HG02973 (cell line): ENCODE results near the gene PPP1R7.
"Not testable (repeated sequence)": the region's sequence is repeated elsewhere in the genome, so short reads cannot be mapped to it uniquely, and the experiment has no call there.

Source experiments
- ATAC-seq: cut with Tn5 transposase; IDR thresholded peaks from one replicate; pipeline ENCODE4 v1.9.1; 2021; ENCODE audit warnings: moderate library complexity; ENCODE audit not compliant: unreplicated experiment

The PPP1R7 gene

GRCh38 chr2:241191081-241191480 lies 40.8 kb downstream of the PPP1R7 start:
- ATAC-seq: no peak

GRCh38 chr2:241193271-241193670 lies 43.0 kb downstream of the PPP1R7 start:
- ATAC-seq: no peak

GRCh38 chr2:241194811-241195210 lies 44.5 kb downstream of the PPP1R7 start:
- ATAC-seq: no peak

GRCh38 chr2:241195506-241196130 lies 45.4 kb downstream of the PPP1R7 start:
- ATAC-seq: no peak

GRCh38 chr2:241197246-241197645 lies 47.0 kb downstream of the PPP1R7 start:
- not testable (repeated sequence) for ATAC-seq

- no peak for ATAC-seq
Observed at GRCh38 chr2:241197947-241198346, 47.7 kb downstream of the PPP1R7 start.

GRCh38 chr2:241198381-241199279 lies 48.4 kb downstream of the PPP1R7 start:
- ATAC-seq: no peak

GRCh38 chr2:241199286-241199685 lies 49.0 kb downstream of the PPP1R7 start:
- ATAC-seq: no peak

GRCh38 chr2:241199897-241200821 lies 49.9 kb downstream of the PPP1R7 start:
- no peak for ATAC-seq

- ATAC-seq: no peak
Observed at GRCh38 chr2:241200822-241201395, 50.6 kb downstream of the PPP1R7 start.

GRCh38 chr2:241201445-241202267 lies 51.4 kb downstream of the PPP1R7 start:
- no peak for ATAC-seq

- ATAC-seq: no peak
Observed at GRCh38 chr2:241202268-241202585, 52.0 kb downstream of the PPP1R7 start.

GRCh38 chr2:241202681-241203080 lies 52.4 kb downstream of the PPP1R7 start:
- no peak for ATAC-seq

- ATAC-seq: no peak
Observed at GRCh38 chr2:241203218-241204009, 53.1 kb downstream of the PPP1R7 start.

- ATAC-seq: no peak
Observed at GRCh38 chr2:241204010-241204384, 53.7 kb downstream of the PPP1R7 start.

- no peak for ATAC-seq
Observed at GRCh38 chr2:241204490-241204889, 54.2 kb downstream of the PPP1R7 start.

GRCh38 chr2:241205086-241205485 lies 54.8 kb downstream of the PPP1R7 start:
- no peak for ATAC-seq

- no peak for ATAC-seq
Observed at GRCh38 chr2:241207151-241207550, 56.9 kb downstream of the PPP1R7 start.

- ATAC-seq: no peak
Observed at GRCh38 chr2:241207641-241208040, 57.4 kb downstream of the PPP1R7 start.
